Measurements from ENCODE around the gene C18orf32. TPM values are rescaled to one million over a fixed set of nuclear protein-coding genes. Genes with fewer than 3 reads are reported as not detected.

Gene C18orf32
- total and polyA plus RNA-seq, 2 of the 8 experiments (the other 6 are each of a cell fraction or from before 2014, with no cell fraction given), result 17.3 to 20.1 TPM

- TF ChIP-seq EZH2 (IDR thresholded peaks at IDR 0.05; ENCODE audit: low read depth, low read length, severe bottlenecking) (no peak), MAFK (IDR thresholded peaks at IDR 0.05; ENCODE audit: low read depth, low read length) (no peak), CBX8 (IDR thresholded peaks at IDR 0.05; ENCODE audit: borderline replicate concordance, low read depth, low read length) (no peak), USF2 (IDR thresholded peaks at IDR 0.05; ENCODE audit: low read length) (no peak)
Measured at GRCh38 chr18:49519101-49519971, 32.3 kb upstream of the C18orf32 start (continued).
